Measurements from ENCODE around the gene INTS11. TPM values are rescaled to one million over a fixed set of nuclear protein-coding genes. Genes with fewer than 3 reads are reported as not detected.

The INTS11 gene
- total and polyA plus RNA-seq, 2 of the 13 experiments (the other 11 are each of a cell fraction or from before 2014, with no cell fraction given): 52.8 to 94.8 TPM

- TF ChIP-seq NCOA1 (CRISPR knock-in tag; IDR thresholded peaks at IDR 0.05) (peak; percentile 69; the same call in 1 of the 2 replicates), ZMYM4 (CRISPR knock-in tag; IDR thresholded peaks at IDR 0.05) (0 out of 2 replicates have a peak, but pooled peaks have one; percentile 28), ZNF710 (CRISPR knock-in tag; IDR thresholded peaks at IDR 0.05; ENCODE audit: borderline replicate concordance) (no peak), CCAR2 (optimal IDR thresholded peaks at IDR 0.05; ENCODE audit: low read depth, low read length) (no peak), KDM5A (IDR thresholded peaks at IDR 0.05; ENCODE audit: borderline replicate concordance, low read length) (no peak), TARDBP (CRISPR knock-in tag; IDR thresholded peaks at IDR 0.05) (peak; percentile 65; the same call in 1 of the 2 replicates), ZKSCAN5 (CRISPR knock-in tag; IDR thresholded peaks at IDR 0.05) (no peak), REL (CRISPR knock-in tag; conservative IDR thresholded peaks at IDR 0.05) (no peak), BORCS8-MEF2B (CRISPR knock-in tag; IDR thresholded peaks at IDR 0.05) (peak; percentile 27; the same call in 1 of the 2 replicates), ZSCAN12 (CRISPR knock-in tag; IDR thresholded peaks at IDR 0.05) (no peak), ZNF816 (CRISPR knock-in tag; IDR thresholded peaks at IDR 0.05; ENCODE audit: borderline replicate concordance) (no peak), MXD4 (CRISPR knock-in tag; IDR thresholded peaks at IDR 0.05) (peak; percentile 30; the same call in 1 of the 2 replicates), REPIN1 (CRISPR knock-in tag; IDR thresholded peaks at IDR 0.05; ENCODE audit: borderline replicate concordance, low read depth) (peak; percentile 72; the same call in 1 of the 2 replicates), FIP1L1 (IDR thresholded peaks at IDR 0.05; ENCODE audit: borderline replicate concordance, insufficient read depth, low read depth, low read length) (no peak), ZNF572 (CRISPR knock-in tag; IDR thresholded peaks at IDR 0.05) (no peak; the same call in 1 of the 2 replicates)
- TF ChIP-seq, protein P1, sequence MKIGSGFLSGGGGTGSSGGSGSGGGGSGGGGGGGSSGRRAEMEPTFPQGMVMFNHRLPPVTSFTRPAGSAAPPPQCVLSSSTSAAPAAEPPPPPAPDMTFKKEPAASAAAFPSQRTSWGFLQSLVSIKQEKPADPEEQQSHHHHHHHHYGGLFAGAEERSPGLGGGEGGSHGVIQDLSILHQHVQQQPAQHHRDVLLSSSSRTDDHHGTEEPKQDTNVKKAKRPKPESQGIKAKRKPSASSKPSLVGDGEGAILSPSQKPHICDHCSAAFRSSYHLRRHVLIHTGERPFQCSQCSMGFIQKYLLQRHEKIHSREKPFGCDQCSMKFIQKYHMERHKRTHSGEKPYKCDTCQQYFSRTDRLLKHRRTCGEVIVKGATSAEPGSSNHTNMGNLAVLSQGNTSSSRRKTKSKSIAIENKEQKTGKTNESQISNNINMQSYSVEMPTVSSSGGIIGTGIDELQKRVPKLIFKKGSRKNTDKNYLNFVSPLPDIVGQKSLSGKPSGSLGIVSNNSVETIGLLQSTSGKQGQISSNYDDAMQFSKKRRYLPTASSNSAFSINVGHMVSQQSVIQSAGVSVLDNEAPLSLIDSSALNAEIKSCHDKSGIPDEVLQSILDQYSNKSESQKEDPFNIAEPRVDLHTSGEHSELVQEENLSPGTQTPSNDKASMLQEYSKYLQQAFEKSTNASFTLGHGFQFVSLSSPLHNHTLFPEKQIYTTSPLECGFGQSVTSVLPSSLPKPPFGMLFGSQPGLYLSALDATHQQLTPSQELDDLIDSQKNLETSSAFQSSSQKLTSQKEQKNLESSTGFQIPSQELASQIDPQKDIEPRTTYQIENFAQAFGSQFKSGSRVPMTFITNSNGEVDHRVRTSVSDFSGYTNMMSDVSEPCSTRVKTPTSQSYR (CRISPR knock-in tag; IDR thresholded peaks at IDR 0.05; ENCODE audit: borderline replicate concordance): no peak
- TF ChIP-seq, protein P2, sequence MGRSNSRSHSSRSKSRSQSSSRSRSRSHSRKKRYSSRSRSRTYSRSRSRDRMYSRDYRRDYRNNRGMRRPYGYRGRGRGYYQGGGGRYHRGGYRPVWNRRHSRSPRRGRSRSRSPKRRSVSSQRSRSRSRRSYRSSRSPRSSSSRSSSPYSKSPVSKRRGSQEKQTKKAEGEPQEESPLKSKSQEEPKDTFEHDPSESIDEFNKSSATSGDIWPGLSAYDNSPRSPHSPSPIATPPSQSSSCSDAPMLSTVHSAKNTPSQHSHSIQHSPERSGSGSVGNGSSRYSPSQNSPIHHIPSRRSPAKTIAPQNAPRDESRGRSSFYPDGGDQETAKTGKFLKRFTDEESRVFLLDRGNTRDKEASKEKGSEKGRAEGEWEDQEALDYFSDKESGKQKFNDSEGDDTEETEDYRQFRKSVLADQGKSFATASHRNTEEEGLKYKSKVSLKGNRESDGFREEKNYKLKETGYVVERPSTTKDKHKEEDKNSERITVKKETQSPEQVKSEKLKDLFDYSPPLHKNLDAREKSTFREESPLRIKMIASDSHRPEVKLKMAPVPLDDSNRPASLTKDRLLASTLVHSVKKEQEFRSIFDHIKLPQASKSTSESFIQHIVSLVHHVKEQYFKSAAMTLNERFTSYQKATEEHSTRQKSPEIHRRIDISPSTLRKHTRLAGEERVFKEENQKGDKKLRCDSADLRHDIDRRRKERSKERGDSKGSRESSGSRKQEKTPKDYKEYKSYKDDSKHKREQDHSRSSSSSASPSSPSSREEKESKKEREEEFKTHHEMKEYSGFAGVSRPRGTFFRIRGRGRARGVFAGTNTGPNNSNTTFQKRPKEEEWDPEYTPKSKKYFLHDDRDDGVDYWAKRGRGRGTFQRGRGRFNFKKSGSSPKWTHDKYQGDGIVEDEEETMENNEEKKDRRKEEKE (IDR thresholded peaks at IDR 0.05): no peak
- TF ChIP-seq, protein P3, sequence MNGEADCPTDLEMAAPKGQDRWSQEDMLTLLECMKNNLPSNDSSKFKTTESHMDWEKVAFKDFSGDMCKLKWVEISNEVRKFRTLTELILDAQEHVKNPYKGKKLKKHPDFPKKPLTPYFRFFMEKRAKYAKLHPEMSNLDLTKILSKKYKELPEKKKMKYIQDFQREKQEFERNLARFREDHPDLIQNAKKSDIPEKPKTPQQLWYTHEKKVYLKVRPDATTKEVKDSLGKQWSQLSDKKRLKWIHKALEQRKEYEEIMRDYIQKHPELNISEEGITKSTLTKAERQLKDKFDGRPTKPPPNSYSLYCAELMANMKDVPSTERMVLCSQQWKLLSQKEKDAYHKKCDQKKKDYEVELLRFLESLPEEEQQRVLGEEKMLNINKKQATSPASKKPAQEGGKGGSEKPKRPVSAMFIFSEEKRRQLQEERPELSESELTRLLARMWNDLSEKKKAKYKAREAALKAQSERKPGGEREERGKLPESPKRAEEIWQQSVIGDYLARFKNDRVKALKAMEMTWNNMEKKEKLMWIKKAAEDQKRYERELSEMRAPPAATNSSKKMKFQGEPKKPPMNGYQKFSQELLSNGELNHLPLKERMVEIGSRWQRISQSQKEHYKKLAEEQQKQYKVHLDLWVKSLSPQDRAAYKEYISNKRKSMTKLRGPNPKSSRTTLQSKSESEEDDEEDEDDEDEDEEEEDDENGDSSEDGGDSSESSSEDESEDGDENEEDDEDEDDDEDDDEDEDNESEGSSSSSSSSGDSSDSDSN (CRISPR knock-in tag; IDR thresholded peaks at IDR 0.05): peak; percentile 94
These were observed 42.7 kb downstream of the INTS11 start (continued) for GRCh38 chr1:1281533-1282321.
